ENCODE results near the gene ACRV1.
"Not testable (repeated sequence)": the region's sequence is repeated elsewhere in the genome, so short reads cannot be mapped to it uniquely, and the experiment has no call there.

DNA sequence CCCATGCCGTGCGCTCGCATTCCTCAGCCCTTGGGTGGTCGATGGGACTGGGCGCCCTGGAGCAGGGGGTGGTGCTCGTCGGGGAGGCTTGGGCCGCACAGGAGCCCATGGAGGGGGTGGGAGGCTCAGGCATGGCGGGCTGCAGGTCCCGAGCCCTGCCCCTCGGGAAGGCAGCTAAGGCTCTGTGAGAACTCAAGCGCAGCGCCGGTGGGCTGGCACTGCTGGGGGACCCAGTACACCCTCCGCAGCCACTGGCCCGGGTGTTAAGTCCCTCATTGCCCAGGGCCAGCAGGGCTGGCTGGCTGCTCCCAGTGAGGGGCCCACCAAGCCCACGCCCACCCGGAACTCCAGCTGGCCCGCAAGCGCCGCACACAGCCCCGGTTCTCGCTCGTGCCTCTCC lies 24.0 kb upstream of the ACRV1 start:
- TF ChIP-seq RFX5 (IDR thresholded peaks at IDR 0.05; ENCODE audit: low read depth, low read length); BHLHE40 (IDR thresholded peaks at IDR 0.05; ENCODE audit: low read depth, low read length); CEBPB (IDR thresholded peaks at IDR 0.05; ENCODE audit: low read depth, low read length); POLR2A (IDR thresholded peaks at IDR 0.05; ENCODE audit: low read depth, low read length); SMC3 (IDR thresholded peaks at IDR 0.05; ENCODE audit: low read depth, low read length); MXI1 (IDR thresholded peaks at IDR 0.05; ENCODE audit: borderline replicate concordance, low read depth, low read length); CHD1 (IDR thresholded peaks at IDR 0.05; ENCODE audit: low read depth, low read length); MAFK (IDR thresholded peaks at IDR 0.05; ENCODE audit: low read depth, low read length); MAZ (IDR thresholded peaks at IDR 0.05; ENCODE audit: borderline replicate concordance, low read depth, low read length); FOS (IDR thresholded peaks at IDR 0.05; ENCODE audit: low read depth, low read length): not testable (repeated sequence)
- TF ChIP-seq, protein P1, sequence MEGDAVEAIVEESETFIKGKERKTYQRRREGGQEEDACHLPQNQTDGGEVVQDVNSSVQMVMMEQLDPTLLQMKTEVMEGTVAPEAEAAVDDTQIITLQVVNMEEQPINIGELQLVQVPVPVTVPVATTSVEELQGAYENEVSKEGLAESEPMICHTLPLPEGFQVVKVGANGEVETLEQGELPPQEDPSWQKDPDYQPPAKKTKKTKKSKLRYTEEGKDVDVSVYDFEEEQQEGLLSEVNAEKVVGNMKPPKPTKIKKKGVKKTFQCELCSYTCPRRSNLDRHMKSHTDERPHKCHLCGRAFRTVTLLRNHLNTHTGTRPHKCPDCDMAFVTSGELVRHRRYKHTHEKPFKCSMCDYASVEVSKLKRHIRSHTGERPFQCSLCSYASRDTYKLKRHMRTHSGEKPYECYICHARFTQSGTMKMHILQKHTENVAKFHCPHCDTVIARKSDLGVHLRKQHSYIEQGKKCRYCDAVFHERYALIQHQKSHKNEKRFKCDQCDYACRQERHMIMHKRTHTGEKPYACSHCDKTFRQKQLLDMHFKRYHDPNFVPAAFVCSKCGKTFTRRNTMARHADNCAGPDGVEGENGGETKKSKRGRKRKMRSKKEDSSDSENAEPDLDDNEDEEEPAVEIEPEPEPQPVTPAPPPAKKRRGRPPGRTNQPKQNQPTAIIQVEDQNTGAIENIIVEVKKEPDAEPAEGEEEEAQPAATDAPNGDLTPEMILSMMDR (conservative IDR thresholded peaks at IDR 0.05; ENCODE audit: low read depth, low read length): not testable (repeated sequence)
